Measurements from ENCODE around the gene MFAP3. TPM values are rescaled to one million over a fixed set of nuclear protein-coding genes. Genes with fewer than 3 reads are reported as not detected.
"Not testable (repeated sequence)": the region's sequence is repeated elsewhere in the genome, so short reads cannot be mapped to it uniquely, and the experiment has no call there.

The MFAP3 gene
- total RNA-seq, 2 donors from 2014 or later: 16.1 to 16.6 TPM

- ATAC-seq (replicated peaks): no peak
- Mint-ChIP-seq H3K9me3 (no peaks in the 10 kb centered on the region), H3K4me3 (no peak overlapping the region), H3K36me3 (ENCODE audit: low read depth) (no peaks in the 10 kb centered on the region), H3K4me1 (no peaks in the 10 kb centered on the region), H3K27ac (no peak overlapping the region), H3K27me3 (no peaks in the 10 kb centered on the region)
These were observed 27.2 kb downstream of the MFAP3 start for GRCh38 chr5:154065971-154066370.

DNA sequence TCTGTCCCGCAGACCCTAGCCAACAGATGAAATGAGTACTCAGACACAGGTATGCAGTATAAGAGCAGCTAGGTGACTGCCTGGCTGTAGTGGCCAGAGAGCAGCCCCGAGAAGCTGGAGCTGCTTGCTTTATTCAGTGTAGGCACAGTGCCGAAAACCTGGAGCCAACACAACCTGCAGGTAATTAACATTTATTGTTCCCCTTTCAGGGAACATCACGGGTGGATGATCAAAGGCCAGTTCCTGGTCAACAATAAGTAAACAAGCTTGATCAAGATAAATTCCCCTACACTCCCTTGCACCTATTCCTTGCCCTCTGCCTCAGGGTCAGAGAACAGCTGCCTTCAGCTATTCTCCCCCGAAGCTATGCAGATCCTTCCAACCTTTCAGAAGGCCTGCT, 31.1 kb downstream of the MFAP3 start:
- not testable (repeated sequence) for H3K4me3 Mint-ChIP-seq; H3K4me1 Mint-ChIP-seq; ATAC-seq (replicated peaks); H3K9me3 Mint-ChIP-seq; H3K27me3 Mint-ChIP-seq; H3K27ac Mint-ChIP-seq; H3K36me3 Mint-ChIP-seq (ENCODE audit: low read depth)

DNA sequence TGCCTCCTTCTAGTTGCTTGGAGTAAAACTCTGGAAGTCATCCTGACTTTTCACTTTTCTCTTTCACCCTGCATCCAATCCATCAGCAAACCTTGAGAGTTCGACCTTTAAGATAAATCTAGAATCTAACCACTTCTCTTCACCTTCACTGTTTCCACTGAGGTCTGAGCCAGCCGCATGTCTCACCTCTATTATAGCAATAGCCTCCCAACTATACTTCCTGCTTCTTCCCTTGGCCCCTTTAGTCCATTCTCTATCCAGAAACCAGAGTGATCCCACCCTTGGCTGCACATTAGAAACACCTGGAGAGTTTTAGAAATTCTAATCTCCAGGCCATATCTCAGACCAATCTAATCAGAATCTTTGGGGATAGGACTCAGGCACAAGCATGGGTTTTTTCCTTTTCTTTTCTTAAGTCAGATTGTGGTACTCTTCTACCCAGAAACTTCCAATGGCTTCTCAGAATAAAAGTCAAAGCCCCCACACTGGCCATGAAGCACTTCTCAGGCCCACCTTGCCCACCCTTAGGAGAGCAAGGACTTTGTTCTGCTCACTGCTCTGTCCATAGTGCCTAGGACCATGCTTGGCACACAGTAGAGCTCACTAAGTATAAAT, 33.1 kb downstream of the MFAP3 start:
- peak overlapping the region; percentile 74 for H3K27ac Mint-ChIP-seq
- peaks cover 11% of the 10 kb centered on the region for H3K4me1 Mint-ChIP-seq
- H3K4me3 Mint-ChIP-seq: peak overlapping the region; percentile 34
- H3K9me3 Mint-ChIP-seq: no peaks in the 10 kb centered on the region
- no peak for ATAC-seq (replicated peaks)
- H3K36me3 Mint-ChIP-seq (ENCODE audit: low read depth): no peaks in the 10 kb centered on the region
- H3K27me3 Mint-ChIP-seq: no peaks in the 10 kb centered on the region

GRCh38 chr5:154072414-154073171, 33.8 kb downstream of the MFAP3 start:
- peak overlapping the region; percentile 74 for H3K27ac Mint-ChIP-seq
- no peaks in the 10 kb centered on the region for H3K27me3 Mint-ChIP-seq
- H3K9me3 Mint-ChIP-seq: no peaks in the 10 kb centered on the region
- peak; percentile 86 for ATAC-seq (replicated peaks)
- H3K4me1 Mint-ChIP-seq: peaks cover 13% of the 10 kb centered on the region
- no peaks in the 10 kb centered on the region for H3K36me3 Mint-ChIP-seq (ENCODE audit: low read depth)
- H3K4me3 Mint-ChIP-seq: peak overlapping the region; percentile 34

DNA sequence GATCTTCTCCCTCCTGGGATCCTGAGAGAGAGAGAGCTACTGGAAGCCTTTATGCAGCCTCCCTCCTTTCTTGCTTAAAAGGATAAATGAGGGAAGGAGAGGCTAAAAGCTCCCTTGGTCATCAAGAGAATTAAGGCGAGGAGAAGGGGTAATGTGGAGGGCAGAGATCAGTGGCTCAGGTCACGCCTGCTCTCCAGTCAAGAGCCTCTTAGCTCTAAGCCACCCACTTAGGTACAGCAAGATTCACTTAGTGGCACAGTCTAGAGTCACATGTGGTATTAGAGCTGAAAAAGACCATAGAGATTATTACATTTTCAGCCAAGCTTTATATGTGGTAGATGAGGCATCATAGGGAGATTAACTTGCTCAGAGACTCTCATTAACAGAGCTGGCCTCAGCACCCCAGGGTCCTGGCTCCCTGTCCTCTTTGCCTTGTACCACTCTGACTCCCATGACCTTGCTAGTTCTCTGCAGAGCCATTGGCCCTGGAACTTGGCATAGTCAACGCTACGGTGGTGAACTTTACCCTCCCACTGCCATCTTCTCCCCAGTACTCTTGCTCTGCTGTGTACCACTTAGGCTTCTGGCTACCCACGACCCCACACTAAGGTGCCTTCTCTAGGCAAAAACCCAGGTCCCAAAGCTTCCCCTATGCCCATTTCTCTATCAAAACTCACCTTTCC, 37.6 kb downstream of the MFAP3 start:
- no peak for ATAC-seq (replicated peaks)
- H3K27ac Mint-ChIP-seq: peak overlapping the region; percentile 33
- H3K4me1 Mint-ChIP-seq: peaks cover 13% of the 10 kb centered on the region
- no peak overlapping the region for H3K4me3 Mint-ChIP-seq
- H3K9me3 Mint-ChIP-seq: no peaks in the 10 kb centered on the region
- no peaks in the 10 kb centered on the region for H3K27me3 Mint-ChIP-seq
- H3K36me3 Mint-ChIP-seq (ENCODE audit: low read depth): no peaks in the 10 kb centered on the region

GRCh38 chr5:154077696-154078095, 38.9 kb downstream of the MFAP3 start:
- H3K27me3 Mint-ChIP-seq: no peaks in the 10 kb centered on the region
- no peaks in the 10 kb centered on the region for H3K36me3 Mint-ChIP-seq (ENCODE audit: low read depth)
- H3K27ac Mint-ChIP-seq: no peak overlapping the region
- peaks cover 6% of the 10 kb centered on the region for H3K4me1 Mint-ChIP-seq
- ATAC-seq (replicated peaks): no peak
- no peaks in the 10 kb centered on the region for H3K9me3 Mint-ChIP-seq
- H3K4me3 Mint-ChIP-seq: no peak overlapping the region

- H3K36me3 Mint-ChIP-seq (ENCODE audit: low read depth): no peaks in the 10 kb centered on the region
- no peak for ATAC-seq (replicated peaks)
- H3K27ac Mint-ChIP-seq: no peak overlapping the region
- no peak overlapping the region for H3K4me3 Mint-ChIP-seq
- no peaks in the 10 kb centered on the region for H3K9me3 Mint-ChIP-seq
- no peaks in the 10 kb centered on the region for H3K27me3 Mint-ChIP-seq
- H3K4me1 Mint-ChIP-seq: peaks cover 6% of the 10 kb centered on the region
These were observed 39.5 kb downstream of the MFAP3 start for GRCh38 chr5:154078272-154078671.

- no peak for ATAC-seq (replicated peaks)
- peaks cover 3% of the 10 kb centered on the region for H3K27me3 Mint-ChIP-seq
These were observed 42.5 kb downstream of the MFAP3 start for GRCh38 chr5:154081246-154081645.

GRCh38 chr5:154084062-154084639, 45.4 kb downstream of the MFAP3 start:
- Mint-ChIP-seq H3K27me3 (peaks cover 6% of the 10 kb centered on the region), H3K4me3 (no peak overlapping the region), H3K27ac (no peak overlapping the region), H3K4me1 (no peaks in the 10 kb centered on the region), H3K36me3 (ENCODE audit: low read depth) (no peaks in the 10 kb centered on the region), H3K9me3 (no peaks in the 10 kb centered on the region)
- no peak for ATAC-seq (replicated peaks)

More at GRCh38 chr5:154081246-154081645, 42.5 kb downstream of the MFAP3 start:
- H3K4me3 Mint-ChIP-seq: no peak overlapping the region
- H3K27ac Mint-ChIP-seq: no peak overlapping the region
- H3K9me3 Mint-ChIP-seq: no peaks in the 10 kb centered on the region
- H3K36me3 Mint-ChIP-seq (ENCODE audit: low read depth): no peaks in the 10 kb centered on the region
- H3K4me1 Mint-ChIP-seq: peaks cover 6% of the 10 kb centered on the region

DNA sequence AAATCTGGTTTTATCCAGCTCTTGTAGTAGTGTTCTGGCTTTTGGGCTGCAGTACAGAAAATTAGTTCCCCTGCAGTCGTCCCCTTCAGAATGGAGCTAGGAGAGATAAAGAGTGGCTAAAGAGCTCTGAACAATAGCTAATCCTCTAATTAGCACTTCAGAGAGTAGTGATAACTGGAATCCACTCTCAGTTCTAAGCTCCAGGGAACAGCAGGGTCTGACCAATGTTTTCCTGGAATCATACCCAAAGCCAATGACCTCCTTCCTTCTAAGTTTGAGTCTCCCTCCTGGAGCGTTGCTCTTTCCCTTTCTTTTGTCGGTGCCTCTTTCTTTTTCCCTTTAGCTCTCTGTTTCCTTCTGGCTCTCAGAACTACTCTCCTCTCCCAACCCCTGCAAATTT, 47.4 kb downstream of the MFAP3 start:
- H3K4me1 Mint-ChIP-seq: no peaks in the 10 kb centered on the region
- H3K36me3 Mint-ChIP-seq (ENCODE audit: low read depth): no peaks in the 10 kb centered on the region
- no peak for ATAC-seq (replicated peaks)
- no peaks in the 10 kb centered on the region for H3K9me3 Mint-ChIP-seq
- H3K27me3 Mint-ChIP-seq: peaks cover 6% of the 10 kb centered on the region
- H3K4me3 Mint-ChIP-seq: no peak overlapping the region
- no peak overlapping the region for H3K27ac Mint-ChIP-seq

DNA sequence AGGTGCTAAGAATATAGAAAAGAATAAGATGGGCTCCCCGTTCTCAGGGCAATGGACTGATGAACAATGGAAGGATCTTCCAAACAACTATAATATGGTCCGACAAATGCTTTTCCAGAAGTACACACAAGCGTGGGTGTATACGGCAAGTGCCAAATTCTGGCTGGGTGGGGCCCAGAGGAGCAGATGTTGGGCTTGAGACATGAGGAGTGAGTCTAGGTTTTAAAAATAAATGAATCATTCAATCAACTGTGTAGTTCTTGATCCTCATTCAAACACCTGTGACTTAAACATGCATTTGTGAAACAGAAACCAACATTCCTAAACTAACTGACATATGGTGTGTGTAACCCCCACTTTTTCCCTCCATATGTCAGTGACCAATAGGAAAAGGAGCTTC, 47.9 kb downstream of the MFAP3 start:
- Mint-ChIP-seq H3K36me3 (ENCODE audit: low read depth) (no peaks in the 10 kb centered on the region), H3K4me1 (no peaks in the 10 kb centered on the region), H3K27ac (no peak overlapping the region), H3K27me3 (peaks cover 9% of the 10 kb centered on the region), H3K4me3 (no peak overlapping the region), H3K9me3 (no peaks in the 10 kb centered on the region)
- no peak for ATAC-seq (replicated peaks)

- no peaks in the 10 kb centered on the region for H3K9me3 Mint-ChIP-seq
- ATAC-seq (replicated peaks): no peak
- H3K4me3 Mint-ChIP-seq: no peak overlapping the region
- no peaks in the 10 kb centered on the region for H3K36me3 Mint-ChIP-seq (ENCODE audit: low read depth)
- H3K27me3 Mint-ChIP-seq: peaks cover 12% of the 10 kb centered on the region
- no peaks in the 10 kb centered on the region for H3K4me1 Mint-ChIP-seq
- H3K27ac Mint-ChIP-seq: no peak overlapping the region
These were observed 48.5 kb downstream of the MFAP3 start for GRCh38 chr5:154087260-154087659.

GRCh38 chr5:154088801-154089200, 50.0 kb downstream of the MFAP3 start:
- Mint-ChIP-seq H3K27ac (no peak overlapping the region), H3K9me3 (no peaks in the 10 kb centered on the region), H3K36me3 (ENCODE audit: low read depth) (no peaks in the 10 kb centered on the region), H3K4me3 (no peak overlapping the region), H3K4me1 (no peaks in the 10 kb centered on the region), H3K27me3 (peaks cover 12% of the 10 kb centered on the region)
- no peak for ATAC-seq (replicated peaks)

DNA sequence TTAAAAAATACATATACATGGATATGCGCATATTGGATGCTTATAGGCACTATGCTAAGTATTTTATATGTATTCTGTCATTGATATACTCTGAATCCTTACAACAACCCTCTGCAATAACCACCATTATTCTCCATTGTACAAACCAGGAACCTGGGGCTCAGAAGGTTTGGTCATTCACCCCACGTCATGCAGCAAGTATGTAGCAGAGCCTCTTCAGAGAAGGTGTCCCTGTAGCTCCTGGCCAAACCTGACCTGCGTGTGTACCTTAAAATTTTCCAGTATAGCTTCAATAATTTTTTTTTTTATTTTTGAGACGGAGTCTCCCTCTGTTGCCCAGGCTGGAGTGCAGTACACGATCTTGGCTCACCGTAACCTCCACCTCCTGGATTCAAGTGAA, 51.9 kb downstream of the MFAP3 start:
- no peaks in the 10 kb centered on the region for H3K4me1 Mint-ChIP-seq
- peaks cover 20% of the 10 kb centered on the region for H3K27me3 Mint-ChIP-seq
- no peak for ATAC-seq (replicated peaks)
- no peaks in the 10 kb centered on the region for H3K9me3 Mint-ChIP-seq
- no peak overlapping the region for H3K4me3 Mint-ChIP-seq
- no peaks in the 10 kb centered on the region for H3K36me3 Mint-ChIP-seq (ENCODE audit: low read depth)
- H3K27ac Mint-ChIP-seq: no peak overlapping the region

All from activated T-helper 17 cell treated with anti-CD3 and anti-CD28 coated beads, Interleukin-2, amount 50 U/mL, for 72 hours (primary cell).